SU-DHL-6 (cell line): ENCODE measurements around the gene MFAP5.

ENCODE experiments used
- H2AFZ ChIP-seq: fragments of 200-600 bp; sonication (generic); 2 replicates; pipeline ENCODE4 v1.6.1; 2014; ENCODE audit warnings: low read depth, mild to moderate bottlenecking, moderate library complexity, mixed read lengths, antibody characterized with exemption, low read length; ENCODE audit not compliant: severe bottlenecking
- H3F3A ChIP-seq: fragments of 200-600 bp; shearing (Covaris generic); 2 replicates; pipeline ENCODE4 v1.6.0; 2016; ENCODE audit warnings: antibody characterized with exemption, mild to moderate bottlenecking; ENCODE audit not compliant: insufficient read depth
- H3K27ac ChIP-seq: fragments of 200-600 bp; sonication (generic); 2 replicates; pipeline ENCODE4 v1.5.1; 2016; ENCODE audit warnings: low read depth, mild to moderate bottlenecking, low read length, moderate library complexity, mixed read lengths
- H3K27me3 ChIP-seq: fragments of 200-600 bp; sonication (generic), shearing (Covaris generic); 2 replicates; pipeline ENCODE4 v1.6.0; 2014; ENCODE audit warnings: mild to moderate bottlenecking, low read length
- H3K36me3 ChIP-seq: fragments of 200-600 bp; sonication (generic); 2 replicates; pipeline ENCODE4 v1.6.1; 2014; ENCODE audit warnings: mild to moderate bottlenecking, low read length, mixed read lengths
- H3K4me2 ChIP-seq: fragments of 300-600, 200-600 bp; shearing (Covaris generic), sonication (generic); 2 replicates; pipeline ENCODE4 v1.6.0; 2014; ENCODE audit warnings: low read length, low read depth, mild to moderate bottlenecking; ENCODE audit not compliant: poor library complexity, severe bottlenecking
- H3K4me3 ChIP-seq: fragments of 200-600 bp; sonication (generic); 2 replicates; pipeline ENCODE4 v1.5.1; 2014; ENCODE audit warnings: antibody characterized with exemption, low read length, mild to moderate bottlenecking, mixed read lengths; ENCODE audit not compliant: insufficient read depth, poor library complexity, severe bottlenecking
- H3K79me2 ChIP-seq: fragments of 200-600 bp; sonication (generic); 2 replicates; pipeline ENCODE4 v1.6.1; 2014; ENCODE audit warnings: mild to moderate bottlenecking, low read length, moderate library complexity; ENCODE audit not compliant: insufficient read depth
- H3K9ac ChIP-seq: fragments of 200-600 bp; sonication (generic); 2 replicates; pipeline ENCODE4 v1.7.0; 2014; ENCODE audit warnings: mild to moderate bottlenecking, low read length
- H3K9me2 ChIP-seq: fragments of 200-600 bp; sonication (generic); replicated peaks from 2 replicates; pipeline ENCODE4 v1.6.1; 2014; ENCODE audit warnings: low read length; ENCODE audit not compliant: insufficient read depth
- H3K9me3 ChIP-seq: fragments of 200-600 bp; sonication (generic); 2 replicates; pipeline ENCODE4 v1.6.1; 2014; ENCODE audit warnings: low read length, mixed read lengths; ENCODE audit not compliant: insufficient read depth
- H4K20me1 ChIP-seq: fragments of 200-600 bp; sonication (generic); 2 replicates; pipeline ENCODE4 v1.6.1; 2014; ENCODE audit warnings: low read depth, mild to moderate bottlenecking, antibody characterized with exemption, low read length, moderate library complexity, mixed read lengths
- CTCF ChIP-seq: fragments of 200-600 bp; sonication (generic); IDR thresholded peaks from one replicate; pipeline ENCODE4 v1.5.1; 2017; ENCODE audit warnings: antibody characterized with exemption, mild to moderate bottlenecking, low read length, moderate library complexity; ENCODE audit not compliant: insufficient read depth, poor library complexity, severe bottlenecking
- EZH2phosphoT487 ChIP-seq: fragments of 200-600 bp; sonication (generic), shearing (Covaris generic); conservative IDR thresholded peaks from 2 replicates; pipeline ENCODE4 v1.6.1; 2018; ENCODE audit warnings: mild to moderate bottlenecking, antibody characterized with exemption, low read length, moderate library complexity, mixed read lengths

Gene MFAP5

GRCh38 chr12:8609061-8609570, 53.5 kb downstream of the MFAP5 start:
- Histone ChIP-seq H3F3A (no peaks in the 10 kb centered on the region; the same call in 1 of the 2 replicates), H3K79me2 (no peaks in the 10 kb centered on the region; the same call in 1 of the 2 replicates), H2AFZ (peak overlapping the region; percentile 53), H3K9ac (peak overlapping the region; percentile 52), H3K27ac (peak overlapping the region; percentile 71), H3K4me3 (peak overlapping the region; percentile 42), H4K20me1 (no peaks in the 10 kb centered on the region), H3K9me3 (no peaks in the 10 kb centered on the region), H3K4me2 (peak overlapping the region; percentile 85), H3K27me3 (no peaks in the 10 kb centered on the region), H3K9me2 (no peaks in the 10 kb centered on the region), H3K36me3 (no peaks in the 10 kb centered on the region)
- no peak for TF ChIP-seq CTCF
- no peak for TF ChIP-seq EZH2phosphoT487

DNA sequence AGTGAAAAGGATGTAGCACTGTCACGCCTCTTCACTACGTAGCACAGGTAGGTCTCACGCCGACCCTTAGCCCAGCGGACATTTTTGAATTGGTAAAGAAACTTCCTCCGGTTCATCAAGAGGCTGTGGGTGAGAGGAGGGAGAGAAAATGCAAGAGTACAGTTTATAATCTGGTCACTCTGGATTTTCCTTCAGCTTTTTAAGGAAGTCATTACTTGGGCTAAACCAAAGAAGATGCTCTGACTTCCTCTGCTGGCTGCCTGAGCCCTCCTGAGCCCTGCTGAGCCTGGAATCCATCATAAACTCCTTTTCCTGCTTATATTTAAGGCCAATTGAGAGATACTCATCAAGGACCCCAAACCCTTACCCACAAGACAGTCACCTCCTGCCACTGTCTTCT, 55.7 kb downstream of the MFAP5 start:
- no peak overlapping the region for H3K4me3 ChIP-seq
- H3K9ac ChIP-seq = no peak overlapping the region
- H2AFZ ChIP-seq = no peak overlapping the region
- no peaks in the 10 kb centered on the region for H4K20me1 ChIP-seq
- H3K27ac ChIP-seq = no peak overlapping the region
- TF ChIP-seq EZH2phosphoT487 (no peak), CTCF (no peak)
- H3K4me2 ChIP-seq = no peak overlapping the region
- no peaks in the 10 kb centered on the region for H3K36me3 ChIP-seq
- no peaks in the 10 kb centered on the region for H3K27me3 ChIP-seq
- H3K79me2 ChIP-seq = no peaks in the 10 kb centered on the region
- no peaks in the 10 kb centered on the region for H3F3A ChIP-seq
- no peaks in the 10 kb centered on the region for H3K9me2 ChIP-seq
- H3K9me3 ChIP-seq = no peaks in the 10 kb centered on the region

DNA sequence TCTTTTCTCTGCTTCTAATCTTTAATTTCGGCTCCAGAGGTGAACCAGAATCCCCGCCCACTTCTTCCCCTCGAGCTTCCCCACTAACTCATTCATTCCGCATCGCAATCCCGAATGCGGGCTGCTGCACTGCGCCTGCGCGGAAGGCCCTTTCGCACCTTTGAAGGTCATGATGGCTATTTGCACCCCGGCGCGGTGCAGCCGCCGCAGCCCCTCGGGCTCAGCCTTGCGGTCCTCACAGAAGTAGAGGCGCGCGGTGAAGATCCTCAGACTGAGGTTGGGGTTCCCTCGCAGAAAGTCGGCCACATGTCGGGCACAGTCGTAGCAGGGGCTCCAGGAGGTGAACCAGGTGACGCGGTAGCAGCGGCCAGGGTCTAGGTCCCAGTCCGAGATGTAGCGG, 57.6 kb downstream of the MFAP5 start:
- Histone ChIP-seq H3K79me2 (no peaks in the 10 kb centered on the region), H3K4me3 (no peak overlapping the region), H3K4me2 (no peak overlapping the region), H3K27ac (no peak overlapping the region), H3K27me3 (no peaks in the 10 kb centered on the region), H3K9me3 (no peaks in the 10 kb centered on the region), H3K36me3 (no peaks in the 10 kb centered on the region), H2AFZ (no peak overlapping the region), H3K9me2 (no peaks in the 10 kb centered on the region), H3K9ac (no peak overlapping the region), H4K20me1 (no peaks in the 10 kb centered on the region), H3F3A (no peaks in the 10 kb centered on the region)
- no peak for TF ChIP-seq EZH2phosphoT487
- no peak for TF ChIP-seq CTCF
